HG03025 (cell line): ENCODE data around the gene SUPT3H.
"Not testable (repeated sequence)": the region's sequence is repeated elsewhere in the genome, so short reads cannot be mapped to it uniquely, and the experiment has no call there.

Source experiments
- ATAC-seq: cut with Tn5 transposase; IDR thresholded peaks from one replicate; pipeline ENCODE4 v1.9.1; 2021; ENCODE audit warnings: mild to moderate bottlenecking, moderate library complexity; ENCODE audit not compliant: unreplicated experiment, low FRiP score

The SUPT3H gene

DNA sequence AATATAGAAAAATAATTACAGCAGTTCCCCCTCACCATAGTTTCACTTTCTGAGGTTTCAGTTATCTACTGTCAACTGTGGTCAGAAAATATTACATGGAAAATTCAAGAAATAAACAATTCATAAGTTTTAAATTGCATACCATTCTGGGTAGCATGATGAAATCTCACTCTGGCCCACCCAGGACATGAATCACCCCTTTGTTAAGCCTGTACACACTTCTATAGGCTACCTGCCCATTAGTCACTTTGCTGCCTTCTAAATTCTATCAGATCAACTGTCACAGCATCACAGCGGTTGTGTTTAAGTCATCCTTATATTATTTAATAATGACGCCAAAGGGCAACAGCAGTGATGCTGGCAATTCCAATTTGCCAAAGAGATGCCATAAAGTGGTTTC, 189.9 kb downstream of the SUPT3H start:
- ATAC-seq: no peak

GRCh38 chr6:45185403-45186251, 192.1 kb downstream of the SUPT3H start:
- ATAC-seq: no peak

DNA sequence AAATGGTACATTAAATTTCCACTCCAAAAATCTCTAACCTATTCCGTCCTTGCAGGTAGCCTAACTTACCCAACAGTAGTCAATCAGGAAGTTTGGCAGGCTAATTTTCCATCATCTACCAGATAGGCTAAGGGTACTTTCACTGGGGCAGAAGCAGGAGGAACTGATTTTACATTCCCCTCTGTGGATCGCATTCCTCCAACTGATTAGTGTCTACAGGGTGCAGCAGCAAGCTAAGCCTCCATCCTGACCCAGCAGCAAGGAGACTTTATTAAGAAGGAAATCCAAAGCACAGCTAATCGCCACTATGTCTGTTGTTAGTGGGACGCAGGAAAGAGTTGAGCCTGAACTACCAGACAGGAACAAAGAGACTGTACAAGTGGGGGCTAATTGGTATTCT, 192.8 kb downstream of the SUPT3H start:
- no peak for ATAC-seq

DNA sequence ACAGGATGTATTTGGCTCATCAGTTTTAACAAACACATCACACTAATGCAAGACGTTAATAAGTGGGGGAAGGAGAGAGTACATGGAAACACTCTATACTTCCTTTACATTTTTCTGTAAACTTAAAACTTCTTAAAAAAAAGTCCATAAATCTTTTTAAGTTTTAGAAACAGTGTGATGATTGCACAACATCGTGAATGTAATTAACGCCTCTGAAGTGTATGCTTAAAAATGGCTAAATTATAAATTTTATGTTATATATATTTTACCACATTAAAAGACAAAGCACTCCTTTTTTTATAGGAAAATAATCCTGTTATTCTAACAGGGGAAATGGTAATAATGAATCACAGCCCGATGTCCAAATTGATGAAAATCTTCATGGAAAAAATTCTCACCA, 193.7 kb downstream of the SUPT3H start:
- ATAC-seq: no peak

DNA sequence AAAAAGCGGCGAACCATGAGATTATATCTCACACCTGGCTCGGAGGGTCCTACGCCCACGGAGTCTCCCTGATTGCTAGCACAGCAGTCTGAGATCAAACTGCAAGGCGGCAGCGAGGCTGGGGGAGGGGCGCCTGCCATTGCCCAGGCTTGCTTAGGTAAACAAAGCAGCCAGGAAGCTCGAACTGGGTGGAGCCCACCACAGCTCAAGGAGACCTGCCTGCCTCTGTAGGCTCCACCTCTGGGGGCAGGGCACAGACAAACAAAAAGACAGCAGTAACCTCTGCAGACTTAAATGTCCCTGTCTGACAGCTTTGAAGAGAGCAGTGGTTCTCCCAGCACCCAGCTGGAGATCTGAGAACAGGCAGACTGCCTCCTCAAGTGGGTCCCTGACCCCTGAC, 201.4 kb downstream of the SUPT3H start:
- not testable (repeated sequence) for ATAC-seq

DNA sequence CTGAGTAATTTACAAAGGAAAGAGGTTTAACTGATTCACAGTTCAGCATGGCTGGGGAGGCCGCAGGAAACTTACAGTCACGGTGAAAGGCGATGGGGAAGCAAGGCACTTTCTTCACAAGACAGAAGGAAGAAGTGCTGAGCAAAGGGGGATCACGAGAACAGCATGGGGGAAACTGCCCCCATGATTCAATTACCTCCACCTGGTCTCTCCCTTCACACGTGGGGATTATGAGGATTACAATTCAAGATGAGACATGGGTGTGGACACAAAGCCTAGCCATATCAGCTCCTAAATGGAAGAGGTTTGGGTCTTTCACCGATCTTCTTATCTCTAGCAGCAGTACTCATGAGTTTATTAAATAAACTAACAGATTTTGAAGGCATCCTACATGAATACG, 202.5 kb downstream of the SUPT3H start:
- ATAC-seq: no peak

GRCh38 chr6:45174045-45174444, 203.7 kb downstream of the SUPT3H start:
- ATAC-seq: no peak

DNA sequence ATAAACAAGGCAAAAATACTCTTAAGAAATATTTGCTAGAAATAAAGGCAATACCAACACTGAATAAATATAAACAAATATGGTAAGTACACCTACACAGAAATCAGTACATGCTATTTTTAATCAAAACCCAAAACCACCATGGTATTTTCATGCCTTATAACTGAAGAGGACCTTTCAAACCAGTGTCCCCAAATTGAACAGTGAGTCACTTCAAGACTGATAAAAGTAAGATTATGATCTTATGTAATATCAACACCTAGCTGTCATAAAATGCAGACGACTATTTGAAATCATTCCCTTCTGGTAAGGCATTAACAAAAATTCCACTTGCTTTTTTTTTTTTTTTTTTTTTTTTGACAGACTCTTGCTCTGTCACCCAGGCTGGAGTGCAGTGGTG, 206.4 kb downstream of the SUPT3H start:
- ATAC-seq: no peak

DNA sequence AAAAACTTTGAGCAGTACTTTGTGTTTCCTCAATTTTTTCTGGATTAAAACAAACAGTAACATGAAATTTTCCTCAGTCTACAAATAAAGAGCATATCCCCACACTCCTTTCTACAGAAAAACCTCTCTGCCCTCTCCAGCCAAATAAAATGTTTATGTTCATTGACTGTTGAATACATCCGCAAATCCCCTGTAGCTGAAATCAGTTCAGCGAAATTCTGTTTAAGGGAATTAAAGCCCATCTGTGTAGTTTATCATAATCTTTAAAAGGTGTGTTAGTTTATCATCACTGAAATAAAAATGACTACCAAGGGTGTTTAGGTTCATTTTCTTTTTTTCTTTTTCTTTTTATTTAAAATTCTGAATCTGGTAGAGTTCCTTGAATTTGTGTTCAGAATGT, 207.4 kb downstream of the SUPT3H start:
- ATAC-seq: no peak

DNA sequence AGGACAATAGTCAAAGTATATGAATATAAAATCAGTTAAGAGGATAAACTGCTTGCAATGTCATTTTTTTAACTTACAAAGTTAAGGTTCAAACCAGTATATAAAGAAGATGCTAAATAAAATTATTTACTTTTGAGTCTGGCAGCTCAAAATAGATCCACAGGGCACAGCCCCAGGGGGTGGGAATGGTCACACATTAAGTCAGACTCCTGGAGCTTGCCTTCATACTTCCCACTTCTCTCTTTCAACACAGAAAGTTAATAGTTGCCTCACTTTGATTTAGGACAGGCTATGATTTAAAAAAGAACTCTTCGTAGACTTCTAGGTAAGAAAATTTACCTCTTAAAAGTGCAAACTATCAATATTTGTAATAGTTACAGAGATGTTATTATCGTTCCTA, 207.9 kb downstream of the SUPT3H start:
- no peak for ATAC-seq

GRCh38 chr6:45163952-45164766, 213.6 kb downstream of the SUPT3H start:
- no peak for ATAC-seq

DNA sequence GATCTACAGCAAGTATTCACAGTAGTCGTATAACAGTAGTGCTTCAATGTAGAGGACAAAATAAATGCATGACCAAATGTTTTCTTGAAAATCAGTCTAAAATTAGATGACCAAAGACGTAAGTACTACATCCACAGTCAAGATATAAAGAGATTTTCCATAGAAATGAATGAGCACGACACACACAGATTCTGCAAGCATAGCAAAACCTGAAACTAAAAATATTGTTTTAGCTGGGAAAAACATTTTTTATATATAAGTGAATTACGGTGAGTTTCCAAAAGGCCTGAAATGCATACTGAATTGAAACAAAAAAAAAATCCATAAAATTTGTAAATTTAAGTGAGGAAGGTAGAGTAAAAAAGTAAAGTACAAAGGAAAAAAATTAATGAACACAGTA, 217.4 kb downstream of the SUPT3H start:
- ATAC-seq: no peak

DNA sequence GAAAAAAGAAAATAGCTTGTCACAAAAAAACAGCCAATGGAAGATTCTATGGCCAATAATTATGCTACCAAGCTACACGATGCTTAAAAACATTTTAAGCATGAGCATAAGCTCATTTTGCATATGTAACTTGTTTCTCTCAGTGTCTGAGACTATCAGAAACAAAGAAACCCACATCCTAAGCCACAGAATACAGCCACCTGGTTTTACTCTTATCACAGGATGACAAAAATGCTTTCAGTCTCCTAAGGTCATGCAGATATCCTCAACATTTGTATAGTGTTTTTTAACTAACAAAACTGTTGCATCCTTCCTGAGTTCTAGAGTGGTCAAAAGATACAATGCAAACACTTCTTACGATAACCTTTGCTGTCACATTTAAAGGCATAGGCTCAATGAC, 221.7 kb downstream of the SUPT3H start:
- peak; percentile 98 for ATAC-seq

DNA sequence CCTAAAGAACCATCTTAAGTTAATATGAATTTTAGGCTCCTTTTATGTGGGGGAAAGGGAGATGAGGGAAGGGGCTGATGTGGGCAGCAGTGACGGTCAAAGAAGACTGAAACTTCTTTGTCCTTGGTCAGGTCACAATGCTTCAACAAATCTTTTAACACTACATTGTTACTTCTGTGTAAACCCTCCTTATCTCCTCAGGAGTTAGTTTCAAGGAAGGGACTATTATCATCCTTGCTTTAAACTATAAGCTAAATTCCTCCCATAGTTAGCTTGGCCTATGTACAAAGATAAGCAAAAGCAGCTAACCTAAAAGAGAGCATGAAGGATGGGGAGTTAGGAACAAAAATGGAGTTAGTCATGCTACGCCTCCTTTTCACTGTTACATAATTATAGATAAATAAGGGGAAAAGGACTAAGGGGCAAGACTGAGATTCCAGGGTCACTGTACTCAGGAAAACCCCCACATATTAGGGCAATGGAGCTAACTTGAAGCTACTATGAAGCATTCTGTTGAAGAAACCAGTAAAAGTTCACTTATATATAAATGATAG, 222.3 kb downstream of the SUPT3H start:
- no peak for ATAC-seq

- no peak for ATAC-seq
Measured at GRCh38 chr6:45154679-45155078, 223.1 kb downstream of the SUPT3H start.

DNA sequence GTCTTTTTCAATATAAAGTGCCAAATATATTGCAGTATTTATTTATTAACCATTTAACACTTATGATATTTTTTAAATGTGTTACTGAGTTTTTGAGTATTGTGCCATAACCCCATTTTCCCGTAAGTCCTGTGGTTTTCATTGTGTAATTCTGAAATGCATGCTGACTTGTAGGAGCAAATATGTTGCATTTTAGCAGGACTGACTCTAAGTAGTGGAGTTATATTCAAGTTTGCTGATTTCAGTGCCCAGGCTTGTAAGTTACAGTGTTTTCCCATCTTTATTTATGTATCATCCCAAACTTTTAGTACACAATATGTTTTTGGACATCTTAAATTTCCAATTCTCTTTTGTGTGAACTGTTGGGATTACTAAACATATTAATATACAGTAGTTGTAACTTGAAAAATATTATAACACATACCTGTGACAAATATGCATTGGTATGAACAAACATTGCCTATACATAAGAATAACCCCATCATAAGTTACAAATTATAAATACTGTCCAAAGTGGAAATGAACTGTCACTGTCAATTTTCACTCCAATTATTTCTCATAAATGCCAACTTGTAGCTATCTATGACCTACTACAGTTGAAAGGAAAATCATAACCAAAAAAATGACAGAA, 228.9 kb downstream of the SUPT3H start:
- no peak for ATAC-seq

GRCh38 chr6:45148278-45148677, 229.5 kb downstream of the SUPT3H start:
- ATAC-seq: no peak

DNA sequence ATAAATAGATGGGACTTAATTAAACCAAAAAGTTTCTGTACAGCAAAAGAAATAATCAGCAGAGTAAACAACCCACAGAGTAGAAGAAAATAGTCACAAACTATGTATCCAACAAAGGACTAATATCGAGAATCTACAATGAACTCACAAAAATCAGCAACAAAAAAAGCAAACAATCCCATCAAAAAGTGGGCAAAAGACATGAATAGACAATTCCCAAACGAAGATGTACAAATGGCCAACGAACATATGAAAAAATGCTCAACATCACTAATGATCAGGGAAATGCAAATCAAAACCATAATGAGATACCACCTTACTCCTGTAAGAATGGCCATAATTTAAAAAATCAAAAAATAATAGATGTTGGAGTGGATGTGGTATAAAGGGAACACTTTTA, 232.1 kb downstream of the SUPT3H start:
- ATAC-seq: not testable (repeated sequence)

GRCh38 chr6:45138765-45139164, 239.0 kb downstream of the SUPT3H start:
- no peak for ATAC-seq

DNA sequence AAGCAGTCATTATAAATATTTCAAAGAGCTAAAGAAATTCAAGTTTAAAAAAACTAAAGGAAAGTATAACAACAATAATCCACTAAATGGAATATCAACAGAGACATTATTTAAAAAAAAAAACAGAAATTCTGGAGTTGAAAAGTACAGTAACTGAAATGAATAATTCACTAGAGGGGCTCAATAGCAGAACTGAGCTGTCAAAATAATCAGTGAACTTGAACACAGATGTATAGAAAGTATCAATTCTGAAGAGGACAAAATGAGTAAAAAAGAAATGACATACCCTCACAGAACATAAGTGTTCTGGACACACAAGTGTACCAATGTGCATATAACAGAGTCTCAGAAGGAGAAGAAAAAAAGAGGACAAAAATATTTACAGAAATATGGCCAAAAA, 241.2 kb downstream of the SUPT3H start:
- ATAC-seq: no peak

GRCh38 chr6:45132658-45133294, 245.0 kb downstream of the SUPT3H start:
- no peak for ATAC-seq
